Right lobe of liver (tissue), 4 donors: Measurements from ENCODE around the gene CSF2.

Source experiments
- POLR2A ChIP-seq: fragments of 450-650 bp; IDR thresholded peaks from one replicate; pipeline ENCODE4 v1.6.1; 2017; ENCODE audit warnings: antibody characterized with exemption, mild to moderate bottlenecking
- TF ChIP-seq, protein P1 (sequence below), 4 donors: fragments of 200-600 bp in 3 of 4; fragments of 450-650 bp in 1 of 4; IDR thresholded peaks; one replicate each; pipeline versions ENCODE4 v1.5.1 to v1.8.0; 2016 to 2022; ENCODE audit warnings: antibody characterized with exemption in 4 of 4, mild to moderate bottlenecking in 2 of 4
- donor health status: DM: no; HTN: no; CAD: no.
- donor health status: DM: no; HTN: no; CAD: no.
- donor health status: DM: no; HTN: yes; CAD: no.

DNA sequence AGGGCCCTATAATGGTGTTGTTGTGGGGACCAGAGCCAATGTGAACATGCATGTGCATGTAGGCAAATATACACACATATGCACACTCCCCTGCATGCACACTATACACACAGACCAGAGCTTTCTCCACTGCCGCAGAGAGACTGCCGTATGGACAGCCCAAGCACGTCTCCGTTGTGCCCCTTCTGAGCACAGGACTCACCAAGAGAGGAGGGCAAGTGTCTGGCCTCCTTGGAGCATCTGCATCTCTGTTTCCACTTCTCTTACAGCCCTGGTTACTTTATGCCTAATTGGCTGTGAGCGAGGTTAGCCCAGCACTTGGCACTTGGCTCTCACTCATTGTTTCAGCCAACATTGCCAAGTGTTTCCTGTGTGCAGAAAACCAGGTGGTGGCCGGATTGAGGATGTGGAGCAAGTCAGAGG is 30.4 kb downstream of the CSF2 start:
- no peak for TF ChIP-seq POLR2A
- TF ChIP-seq, protein P1, sequence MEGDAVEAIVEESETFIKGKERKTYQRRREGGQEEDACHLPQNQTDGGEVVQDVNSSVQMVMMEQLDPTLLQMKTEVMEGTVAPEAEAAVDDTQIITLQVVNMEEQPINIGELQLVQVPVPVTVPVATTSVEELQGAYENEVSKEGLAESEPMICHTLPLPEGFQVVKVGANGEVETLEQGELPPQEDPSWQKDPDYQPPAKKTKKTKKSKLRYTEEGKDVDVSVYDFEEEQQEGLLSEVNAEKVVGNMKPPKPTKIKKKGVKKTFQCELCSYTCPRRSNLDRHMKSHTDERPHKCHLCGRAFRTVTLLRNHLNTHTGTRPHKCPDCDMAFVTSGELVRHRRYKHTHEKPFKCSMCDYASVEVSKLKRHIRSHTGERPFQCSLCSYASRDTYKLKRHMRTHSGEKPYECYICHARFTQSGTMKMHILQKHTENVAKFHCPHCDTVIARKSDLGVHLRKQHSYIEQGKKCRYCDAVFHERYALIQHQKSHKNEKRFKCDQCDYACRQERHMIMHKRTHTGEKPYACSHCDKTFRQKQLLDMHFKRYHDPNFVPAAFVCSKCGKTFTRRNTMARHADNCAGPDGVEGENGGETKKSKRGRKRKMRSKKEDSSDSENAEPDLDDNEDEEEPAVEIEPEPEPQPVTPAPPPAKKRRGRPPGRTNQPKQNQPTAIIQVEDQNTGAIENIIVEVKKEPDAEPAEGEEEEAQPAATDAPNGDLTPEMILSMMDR (IDR thresholded peaks at IDR 0.05): no peak
